Measurements from ENCODE around the gene MINK1.

GRCh38 chr17:4908711-4909496 lies 75.8 kb downstream of the MINK1 start:
- peak; percentile 85 for TF ChIP-seq CTCF (IDR thresholded peaks at IDR 0.05)
- TF ChIP-seq ZFX (IDR thresholded peaks at IDR 0.05; ENCODE audit: borderline replicate concordance) = no peak

Data from 22Rv1 (cell line).